HG03521 (cell line): ENCODE data around the gene LCLAT1.

ENCODE experiments used
- ATAC-seq: cut with Tn5 transposase; IDR thresholded peaks from one replicate; pipeline ENCODE4 v1.9.1; 2021; ENCODE audit warnings: mild to moderate bottlenecking, moderate library complexity; ENCODE audit not compliant: unreplicated experiment

LCLAT1 gene

DNA sequence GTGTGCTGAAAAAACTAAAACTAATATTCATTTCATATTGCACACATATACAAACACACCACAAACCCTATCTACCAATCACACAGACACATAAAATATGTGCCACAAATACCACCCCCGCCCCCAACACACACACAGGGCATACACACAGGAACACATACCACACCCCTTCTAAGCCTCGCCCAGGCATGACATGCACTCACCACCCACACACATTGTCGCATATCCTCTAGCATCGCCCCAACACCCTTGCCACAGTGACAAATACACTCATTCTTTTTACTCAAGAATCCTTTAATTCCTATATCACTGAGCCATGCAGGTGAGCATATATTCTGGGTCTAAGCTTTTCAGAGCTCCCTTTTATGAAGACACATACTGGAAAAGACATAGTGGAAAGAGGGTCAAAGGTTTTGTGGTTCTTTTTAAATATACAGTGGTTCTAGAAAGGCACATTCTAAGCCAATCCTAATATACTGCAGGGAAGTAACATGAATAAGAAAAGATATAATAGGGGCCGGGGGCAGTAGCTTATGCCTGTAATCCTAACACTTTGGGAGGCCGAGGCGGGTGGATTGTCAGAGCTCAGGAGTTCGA is 24.5 kb upstream of the LCLAT1 start:
- peak; percentile 66 for ATAC-seq

GRCh38 chr2:30424231-30424630 is 22.8 kb upstream of the LCLAT1 start:
- ATAC-seq, result no peak

DNA sequence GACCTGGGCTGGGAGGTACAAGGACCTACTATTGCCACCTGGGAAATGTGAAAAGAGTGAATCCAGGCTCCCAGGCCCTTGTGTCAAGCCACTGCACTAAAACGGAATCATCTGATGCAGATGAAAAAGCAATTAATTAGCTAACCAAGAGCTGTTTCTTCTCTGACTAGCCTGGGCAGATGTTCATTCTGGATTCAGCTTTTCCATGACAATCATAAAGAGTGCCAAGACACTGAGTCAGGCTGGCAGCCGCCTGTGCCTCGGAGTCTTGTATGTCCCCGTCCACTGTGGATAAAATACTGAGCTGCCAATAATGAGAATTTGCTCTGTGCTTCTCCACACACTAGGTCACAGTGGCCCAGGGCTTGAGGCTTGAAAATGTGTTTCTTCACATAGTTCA is 21.7 kb upstream of the LCLAT1 start:
- ATAC-seq, result no peak

DNA sequence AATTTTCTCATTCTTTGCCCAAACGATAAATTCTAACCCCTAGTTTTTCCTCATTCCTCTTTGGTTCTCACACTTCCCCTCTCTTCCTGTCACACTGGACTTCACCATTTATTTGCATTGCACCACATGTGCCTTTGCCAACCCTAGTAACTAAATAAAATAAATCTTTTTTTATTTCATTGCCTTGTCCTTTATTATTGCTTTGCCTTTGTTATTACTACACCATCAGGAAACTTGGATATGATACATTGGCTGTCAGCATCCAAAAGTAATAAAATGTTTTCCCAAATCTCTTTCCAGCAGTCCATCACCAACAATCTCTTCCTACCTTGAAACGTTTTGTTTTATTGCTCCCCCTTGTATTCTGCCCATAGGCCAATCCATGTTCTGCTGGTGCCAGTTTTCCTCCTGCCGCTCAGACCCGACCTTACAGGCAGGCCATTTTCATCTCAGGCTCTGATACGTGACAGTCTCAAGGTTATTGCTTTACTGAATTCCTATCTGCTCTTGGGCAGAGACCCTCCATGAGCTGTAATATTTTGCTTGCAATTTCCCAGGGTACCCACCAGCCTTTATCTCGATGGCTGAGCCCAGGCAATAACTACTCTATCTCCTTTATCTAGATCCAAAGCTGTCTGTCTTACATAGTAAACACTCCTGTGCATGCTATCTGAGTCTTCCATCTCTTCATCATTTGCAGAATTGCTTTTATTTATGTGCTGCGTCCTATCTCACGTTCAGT is 19.3 kb upstream of the LCLAT1 start:
- ATAC-seq, result no peak

DNA sequence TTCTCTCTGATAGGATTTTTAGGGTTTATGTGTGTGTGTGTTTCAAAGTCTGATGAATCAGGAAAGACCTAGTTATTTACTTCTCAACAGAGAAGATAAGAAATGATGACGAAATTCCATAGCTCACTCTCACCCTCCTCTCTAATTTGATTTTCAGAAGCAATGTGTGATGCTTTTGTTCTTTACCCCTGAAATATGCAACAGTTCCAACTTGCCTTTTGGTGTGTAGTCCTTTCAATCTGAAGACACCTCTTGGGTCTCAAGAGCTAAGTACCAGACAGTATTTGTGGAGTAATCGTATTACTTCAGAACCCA is 18.7 kb upstream of the LCLAT1 start:
- no peak for ATAC-seq

GRCh38 chr2:30428827-30429461 is 18.1 kb upstream of the LCLAT1 start:
- no peak for ATAC-seq

DNA sequence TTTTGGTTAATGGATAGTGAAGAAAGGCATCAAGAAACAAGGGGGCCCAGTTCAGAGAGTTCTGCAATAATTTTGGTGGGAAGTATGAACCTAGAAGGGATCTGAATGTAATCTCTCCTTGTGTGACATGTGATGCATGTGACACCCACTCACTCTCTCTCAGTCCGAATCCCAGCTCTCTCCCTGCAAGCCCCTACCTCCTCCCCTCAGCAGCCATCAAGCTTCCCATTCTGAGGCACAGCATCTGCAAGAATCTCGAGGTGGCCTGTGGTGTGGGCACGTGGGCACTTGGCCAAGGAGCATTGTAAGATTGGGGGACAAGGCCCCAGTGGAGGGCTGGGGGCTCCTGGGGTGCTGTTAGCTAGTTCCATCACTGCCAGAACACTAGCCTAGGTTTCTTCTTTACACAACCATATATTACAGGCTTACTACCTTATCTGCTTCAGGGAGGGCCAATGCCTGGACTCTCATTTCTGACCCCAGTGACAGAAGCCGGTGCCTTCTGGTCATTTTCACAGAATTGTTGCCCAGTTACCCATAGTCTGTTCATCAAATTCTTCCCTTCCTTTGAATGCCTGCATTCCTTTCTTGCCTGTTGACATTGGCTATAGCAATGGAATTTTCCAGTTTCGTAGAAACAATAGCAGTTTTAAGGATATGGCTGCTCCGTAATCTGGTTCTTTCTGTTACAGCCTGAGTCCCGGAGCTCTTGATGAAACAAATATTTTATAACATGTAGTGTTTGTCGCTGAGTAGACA is 13.3 kb upstream of the LCLAT1 start:
- no peak for ATAC-seq

DNA sequence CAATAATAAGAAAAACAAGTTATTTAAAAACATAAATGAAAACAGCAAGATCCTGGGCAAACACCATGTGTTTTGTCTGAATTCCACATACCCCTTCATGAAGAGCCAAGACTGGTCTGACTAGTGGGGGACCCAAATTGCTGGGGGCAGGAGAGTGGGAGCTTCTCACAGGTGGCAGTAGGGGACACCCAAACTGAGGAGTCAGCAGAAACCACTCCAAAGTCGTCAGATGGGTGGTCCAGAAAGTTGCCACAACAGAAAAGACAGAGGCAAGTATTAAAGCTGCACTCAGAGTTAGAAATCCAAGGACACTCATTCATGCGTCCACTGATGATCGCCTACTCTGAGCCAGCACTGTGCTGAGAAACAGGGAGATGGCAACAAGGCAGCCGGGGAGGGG is 12.3 kb upstream of the LCLAT1 start:
- no peak for ATAC-seq

- ATAC-seq, result no peak
These were observed 10.1 kb upstream of the LCLAT1 start for GRCh38 chr2:30436859-30437435.

GRCh38 chr2:30437809-30438548 is 9.1 kb upstream of the LCLAT1 start:
- ATAC-seq, result no peak

- no peak for ATAC-seq
These were observed 7.8 kb upstream of the LCLAT1 start for GRCh38 chr2:30439296-30439695.

GRCh38 chr2:30439879-30440278 is 7.2 kb upstream of the LCLAT1 start:
- ATAC-seq, result no peak

GRCh38 chr2:30441023-30441422 is 6.0 kb upstream of the LCLAT1 start:
- no peak for ATAC-seq

GRCh38 chr2:30443081-30443480 is 4.0 kb upstream of the LCLAT1 start:
- ATAC-seq, result no peak

DNA sequence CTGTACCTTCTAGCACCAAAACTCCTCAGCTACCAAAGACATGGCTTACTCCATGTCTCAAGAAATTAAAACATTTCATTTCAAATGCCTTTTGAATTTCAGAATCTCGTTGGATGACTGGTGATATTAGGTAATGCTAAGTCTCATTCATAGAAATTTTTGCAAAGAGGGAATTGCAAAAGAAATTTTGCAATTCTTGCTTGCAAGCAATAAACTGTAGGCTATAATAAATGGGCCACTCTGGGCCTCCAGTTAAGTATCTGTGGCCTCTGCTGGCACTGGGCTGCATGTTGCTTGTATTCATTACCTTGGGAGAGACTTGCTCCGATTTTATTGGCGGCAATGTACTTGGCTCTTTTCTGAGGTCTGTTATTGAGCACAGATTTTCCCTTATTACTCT is 2.8 kb upstream of the LCLAT1 start:
- ATAC-seq, result no peak

DNA sequence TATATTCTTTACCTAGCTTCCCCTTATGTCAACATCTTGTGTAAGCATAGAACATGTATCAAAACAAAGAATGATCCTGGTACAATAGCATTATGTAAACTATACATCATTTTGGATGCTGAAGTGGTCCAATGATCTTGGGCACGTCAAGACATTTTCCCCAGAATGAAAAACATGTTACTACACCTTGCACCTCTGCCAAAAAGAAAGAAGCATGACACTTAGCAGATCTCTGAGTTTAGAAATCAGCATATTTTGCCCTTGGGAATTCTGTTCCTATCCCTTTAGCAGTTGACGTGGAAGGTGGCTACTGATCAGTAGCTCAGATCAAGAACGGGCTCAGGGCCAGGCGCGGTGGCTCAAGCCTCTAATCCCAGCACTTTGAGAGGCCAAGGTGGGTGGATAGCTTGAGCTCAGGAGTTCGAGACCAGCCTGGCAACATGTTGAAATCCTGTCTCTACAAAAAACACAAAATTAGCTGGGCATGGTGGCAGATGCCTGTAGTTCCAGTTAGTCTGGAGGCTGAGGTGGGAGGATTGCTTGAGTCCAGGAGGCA is 1.7 kb upstream of the LCLAT1 start:
- no peak for ATAC-seq

DNA sequence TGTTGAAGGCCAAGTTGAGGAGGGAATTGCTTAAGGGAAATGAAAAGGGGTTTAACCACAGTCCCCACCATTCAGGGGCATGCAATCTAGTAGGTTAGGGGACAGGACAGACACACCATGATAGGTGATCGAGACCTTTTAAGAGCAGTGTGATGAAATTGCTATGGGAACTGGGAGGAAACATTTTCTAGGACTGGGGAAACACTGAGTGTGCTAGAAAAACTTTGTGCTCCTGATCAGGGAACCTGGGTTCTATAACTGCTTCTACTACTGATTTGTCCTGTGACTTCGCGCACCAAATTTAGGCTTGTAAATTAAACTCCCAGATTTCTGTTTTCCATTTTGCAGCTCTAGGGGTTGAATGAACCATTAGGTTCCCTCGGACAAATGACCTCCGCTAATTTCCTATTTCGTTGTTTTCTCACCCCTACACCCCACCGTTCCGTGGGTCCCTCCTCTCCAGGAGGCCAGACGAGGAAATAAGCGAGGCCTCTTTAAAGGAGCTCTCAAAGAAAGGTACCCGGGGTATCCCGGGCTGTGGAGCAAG is 371 bp upstream of the LCLAT1 start:
- ATAC-seq, result peak; percentile 21

- no peak for ATAC-seq
These were observed 1.3 kb downstream of the LCLAT1 start for GRCh38 chr2:30448308-30448707.

DNA sequence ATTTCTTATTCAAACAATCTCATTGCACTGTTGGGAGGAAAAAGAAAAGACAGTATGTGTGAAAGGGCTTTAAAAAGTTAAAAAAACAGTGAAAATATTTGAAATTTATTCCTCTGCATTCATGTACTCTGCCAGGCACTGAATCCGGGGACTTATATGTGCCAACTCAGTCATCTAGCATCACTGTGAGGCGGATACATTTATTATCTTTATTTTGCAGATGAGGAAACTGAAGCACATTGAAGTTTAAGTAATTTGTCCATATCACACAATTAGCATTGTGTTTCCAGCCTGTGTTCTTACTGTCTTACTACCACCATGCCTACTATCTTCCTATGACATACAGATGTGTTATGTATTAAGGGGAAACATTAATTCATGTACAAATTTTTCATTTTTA is 1.8 kb downstream of the LCLAT1 start:
- ATAC-seq, result no peak

GRCh38 chr2:30450025-30450424 is 3.0 kb downstream of the LCLAT1 start:
- ATAC-seq, result no peak
